B cell (primary cell): ENCODE results near the gene IL4R.

Experiments
- CTCF ChIP-seq: fragments of 200-600 bp; IDR thresholded peaks from one replicate; pipeline ENCODE4 v1.8.0; 2022; ENCODE audit warnings: antibody characterized with exemption, mild to moderate bottlenecking
- EZH2 ChIP-seq: IDR thresholded peaks from 2 replicates; pipeline ENCODE4 v1.6.1; 2012; ENCODE audit warnings: borderline replicate concordance, low read depth, mild to moderate bottlenecking, moderate library complexity, low read length; ENCODE audit not compliant: insufficient read depth, poor library complexity, severe bottlenecking

GRCh38 chr16:27289669-27290068 lies 24.1 kb upstream of the IL4R start:
- TF ChIP-seq CTCF (no peak), EZH2 (no peak)
